Body of pancreas (tissue), 4 donors: ENCODE results near the gene ZNF672.

ENCODE experiments used
- POLR2A ChIP-seq, 3 donors: fragments of 450-650 bp; IDR thresholded peaks; one replicate each; pipeline ENCODE4 v1.6.1; 2016; ENCODE audit warnings: antibody characterized with exemption in 3 of 3, mild to moderate bottlenecking in 2 of 3
- TF ChIP-seq, protein P1 (sequence below), 7 experiments: fragments of 450-650 bp in 4 of 7; fragments of 200-600 bp in 3 of 7; sonication (generic) in 3 of 7; IDR thresholded peaks; one replicate each; pipeline ENCODE4 v1.5.1; 2016 to 2019; ENCODE audit warnings: antibody characterized with exemption in 7 of 7

DNA sequence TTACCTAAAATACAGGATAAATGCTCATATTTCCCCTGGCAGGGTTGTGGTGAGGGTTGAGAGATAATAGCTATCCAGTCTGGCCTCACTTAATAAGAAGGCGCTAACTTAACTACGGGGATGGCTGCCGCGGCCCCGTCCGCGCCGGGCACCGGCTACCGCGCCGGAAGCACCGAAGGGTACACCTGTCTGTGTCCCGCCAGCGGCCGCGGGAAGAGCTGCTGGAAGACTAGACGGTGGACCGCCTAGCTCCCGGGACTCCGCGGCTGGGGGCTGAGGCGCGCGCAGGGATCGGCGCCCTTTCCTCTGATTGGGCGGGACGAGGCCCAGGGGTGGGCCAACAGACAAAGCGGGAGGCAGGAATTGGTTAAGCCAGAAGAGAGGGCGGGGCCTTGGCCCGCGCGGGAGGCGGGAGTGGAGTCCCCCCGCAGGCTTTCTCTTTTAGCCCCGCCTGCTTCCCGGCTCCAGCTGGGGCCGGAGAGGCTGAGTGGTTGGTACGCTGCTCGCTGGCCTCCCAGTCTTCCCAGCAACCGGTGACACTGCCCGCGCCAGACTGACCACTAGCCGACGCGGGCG, at the start of gene ZNF672:
- TF ChIP-seq, protein P1, sequence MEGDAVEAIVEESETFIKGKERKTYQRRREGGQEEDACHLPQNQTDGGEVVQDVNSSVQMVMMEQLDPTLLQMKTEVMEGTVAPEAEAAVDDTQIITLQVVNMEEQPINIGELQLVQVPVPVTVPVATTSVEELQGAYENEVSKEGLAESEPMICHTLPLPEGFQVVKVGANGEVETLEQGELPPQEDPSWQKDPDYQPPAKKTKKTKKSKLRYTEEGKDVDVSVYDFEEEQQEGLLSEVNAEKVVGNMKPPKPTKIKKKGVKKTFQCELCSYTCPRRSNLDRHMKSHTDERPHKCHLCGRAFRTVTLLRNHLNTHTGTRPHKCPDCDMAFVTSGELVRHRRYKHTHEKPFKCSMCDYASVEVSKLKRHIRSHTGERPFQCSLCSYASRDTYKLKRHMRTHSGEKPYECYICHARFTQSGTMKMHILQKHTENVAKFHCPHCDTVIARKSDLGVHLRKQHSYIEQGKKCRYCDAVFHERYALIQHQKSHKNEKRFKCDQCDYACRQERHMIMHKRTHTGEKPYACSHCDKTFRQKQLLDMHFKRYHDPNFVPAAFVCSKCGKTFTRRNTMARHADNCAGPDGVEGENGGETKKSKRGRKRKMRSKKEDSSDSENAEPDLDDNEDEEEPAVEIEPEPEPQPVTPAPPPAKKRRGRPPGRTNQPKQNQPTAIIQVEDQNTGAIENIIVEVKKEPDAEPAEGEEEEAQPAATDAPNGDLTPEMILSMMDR (IDR thresholded peaks at IDR 0.05): peak in 1 of 7 experiments; percentile 9
- peak; percentile 83 to 96 (median 96) for TF ChIP-seq POLR2A (IDR thresholded peaks at IDR 0.05)
